ENCODE measurements around the gene ACTN4. TPM values are rescaled to one million over a fixed set of nuclear protein-coding genes. Genes with fewer than 3 reads are reported as not detected.

Gene ACTN4
- total and polyA plus RNA-seq, 10 of the 15 experiments (the other 5 are each of a cell fraction or from before 2014, with no cell fraction given): 2.4 to 293 (median 72.5) TPM

GRCh38 chr19:38717855-38718254 is 70.4 kb downstream of the ACTN4 start (continued):
- TF ChIP-seq ZBTB11 (CRISPR knock-in tag; IDR thresholded peaks at IDR 0.05): no peak
- TF ChIP-seq ZBTB33 (IDR thresholded peaks at IDR 0.05): no peak
- TF ChIP-seq ASH2L (IDR thresholded peaks at IDR 0.05; ENCODE audit: borderline replicate concordance, low read depth): no peak
- no peak for TF ChIP-seq CBFB (IDR thresholded peaks at IDR 0.05; ENCODE audit: low read depth)

GRCh38 chr19:38718747-38719543 is 71.5 kb downstream of the ACTN4 start:
- ChIA-PET RAD21 (ENCODE audit: unreplicated experiment) (no interaction called here), CTCF (interaction anchor here (1.7 kb wide), 1 partner anchor 85 kb away, joined by 3 read pairs; no protein-coding TSS in a partner anchor), SMC1A (ENCODE audit: uncharacterized antibody, unreplicated experiment) (no interaction called here), POLR2A (interaction anchor here (0.6 kb wide), 1 partner anchor 21 kb away, joined by 4 read pairs; no protein-coding TSS in a partner anchor)
- Histone ChIP-seq H3K79me2 (ENCODE audit: control insufficient read depth, insufficient read depth, low read length) (no peaks in the 10 kb centered on the region), H3K36me3 (ENCODE audit: control insufficient read depth in 2 of 2, insufficient read depth in 2 of 2, low read length in 1 of 2) (peaks cover 30 to 38% of the 10 kb centered on the region in 2 experiments), H4K20me1 (ENCODE audit: control insufficient read depth, insufficient read depth) (no peaks in the 10 kb centered on the region), H3K27ac (ENCODE audit: control insufficient read depth, insufficient read depth) (no peak overlapping the region), H3K27me3 (replicated peaks in 1 of 2; ENCODE audit: control insufficient read depth in 2 of 2, insufficient read depth in 2 of 2, low read length in 1 of 2) (no peaks in the 10 kb centered on the region), H2AFZ (ENCODE audit: control insufficient read depth, low read depth, low read length) (no peak overlapping the region), H3K9ac (ENCODE audit: control insufficient read depth, insufficient read depth, low read length) (no peak overlapping the region), H3K4me2 (ENCODE audit: control insufficient read depth, insufficient read depth) (no peak overlapping the region), H3K4me1 (ENCODE audit: control insufficient read depth, insufficient read depth, low read length) (no peaks in the 10 kb centered on the region), H3K4me3 (no peak overlapping the region), H3K9me3 (replicated peaks; ENCODE audit: control insufficient read depth, insufficient read depth, low read length) (no peaks in the 10 kb centered on the region)
- in situ Hi-C loops (cut with MboI) (no loop called here), intact Hi-C loops (cut with micrococcal nuclease; ENCODE audit: unreplicated experiment) (no loop called here)
- DNase-seq (ENCODE audit: low read depth, low spot score) (no peak), FAIRE-seq (no peak), ATAC-seq (no peak)
- WGBS (ENCODE audit: insufficient coverage, insufficient replicate concordance, low lambda C conversion rate, missing lambda C conversion rate): 92% methylated on average over 24 of the region's 24 CpGs
- BruUV-seq (replicated peaks): no TSS peak
- TF ChIP-seq SUPT20H (IDR thresholded peaks at IDR 0.05; ENCODE audit: borderline replicate concordance, control insufficient read depth, low read depth, low read length) (no peak), RB1 (IDR thresholded peaks at IDR 0.05; ENCODE audit: borderline replicate concordance) (no peak), BCLAF1 (IDR thresholded peaks at IDR 0.05) (no peak), IKZF1 (conservative IDR thresholded peaks at IDR 0.05) (no peak), POLR2AphosphoS5 (IDR thresholded peaks at IDR 0.05; ENCODE audit: low read length) (0 out of 2 replicates have a peak, but pooled peaks have one; percentile 3), SPI1 (IDR thresholded peaks at IDR 0.05; ENCODE audit: borderline replicate concordance, insufficient read depth, low read depth, low read length) (no peak), USF1 (IDR thresholded peaks at IDR 0.05; ENCODE audit: borderline replicate concordance, extremely low read length, insufficient read depth, low read depth, low read length) (no peak), KDM1A (IDR thresholded peaks at IDR 0.05; ENCODE audit: borderline replicate concordance) (no peak)

Measured in GM12878 (cell line).